ENCODE results near the gene PDE4B. TPM values are rescaled to one million over a fixed set of nuclear protein-coding genes. Genes with fewer than 3 reads are reported as not detected.
"Not testable (repeated sequence)": the region's sequence is repeated elsewhere in the genome, so short reads cannot be mapped to it uniquely, and the experiment has no call there.

Gene PDE4B
- total and polyA plus RNA-seq, 11 donors = 1.4 to 71.9 (median 16.2) TPM

- Histone ChIP-seq H3K4me3 (no peak overlapping the region), H3K9me3 (peaks cover 0 to 10% (median 0%) of the 10 kb centered on the region in 12 donors), H3K4me1 (no peaks in the 10 kb centered on the region), H3K27ac (no peak overlapping the region), H3K27me3 (peaks cover 0 to 6% (median 0%) of the 10 kb centered on the region in 9 donors), H3K36me3 (no peaks in the 10 kb centered on the region)
- WGBS, 4 donors = 83 to 90% (median 86%) methylated on average over 1 of the region's 1 CpG
- no peak for ATAC-seq
- intact Hi-C loops (cut with DNase I) = no loop called here
- TF ChIP-seq POLR2A (IDR thresholded peaks at IDR 0.05) (no peak), CTCF (IDR thresholded peaks at IDR 0.05) (no peak)
- no peak for DNase-seq
These were observed 73.7 kb downstream of the PDE4B start for GRCh38 chr1:65866439-65866838.

- intact Hi-C loops (cut with DNase I) = no loop called here
- WGBS, 4 donors = 38 to 49% (median 39%) methylated on average over 2 of the region's 2 CpGs
- Histone ChIP-seq H3K4me3 (no peak overlapping the region), H3K27me3 (no peaks in the 10 kb centered on the region), H3K36me3 (no peaks in the 10 kb centered on the region), H3K27ac (no peak overlapping the region), H3K4me1 (no peaks in the 10 kb centered on the region), H3K9me3 (peaks cover 0 to 9% (median 0%) of the 10 kb centered on the region in 12 donors)
- DNase-seq (no peak), ATAC-seq (no peak)
- no peak for TF ChIP-seq POLR2A (IDR thresholded peaks at IDR 0.05)
- TF ChIP-seq CTCF (IDR thresholded peaks at IDR 0.05) = no peak
These were observed 79.6 kb downstream of the PDE4B start for GRCh38 chr1:65872301-65872700.

GRCh38 chr1:65878342-65878741, 85.6 kb downstream of the PDE4B start:
- H3K27ac ChIP-seq; DNase-seq; H3K4me1 ChIP-seq; ATAC-seq; H3K4me3 ChIP-seq; H3K36me3 ChIP-seq; H3K27me3 ChIP-seq; intact Hi-C loops (cut with DNase I): not testable (repeated sequence)
- peaks cover 0 to 22% (median 2%) of the 10 kb centered on the region in 12 donors for H3K9me3 ChIP-seq
- WGBS, 4 donors = 77 to 90% (median 81%) methylated on average over 3 of the region's 3 CpGs

GRCh38 chr1:65880611-65881010, 87.9 kb downstream of the PDE4B start:
- H3K9me3 ChIP-seq = peaks cover 0 to 22% (median 2%) of the 10 kb centered on the region in 12 donors
- WGBS, 4 donors = 53 to 76% (median 67%) methylated on average over 4 of the region's 4 CpGs
- DNase-seq (no peak), ATAC-seq (no peak)
- no peaks in the 10 kb centered on the region for H3K27me3 ChIP-seq
- no peaks in the 10 kb centered on the region for H3K4me1 ChIP-seq
- intact Hi-C loops (cut with DNase I) = no loop called here
- H3K36me3 ChIP-seq = no peaks in the 10 kb centered on the region
- H3K27ac ChIP-seq = no peak overlapping the region
- no peak for TF ChIP-seq CTCF (IDR thresholded peaks at IDR 0.05)
- TF ChIP-seq POLR2A (IDR thresholded peaks at IDR 0.05) = no peak
- no peak overlapping the region for H3K4me3 ChIP-seq

- H3K4me3 ChIP-seq = no peak overlapping the region
- no peaks in the 10 kb centered on the region for H3K4me1 ChIP-seq
- intact Hi-C loops (cut with DNase I) = no loop called here
- WGBS, 4 donors = 48 to 63% (median 57%) methylated on average over 2 of the region's 2 CpGs
- H3K36me3 ChIP-seq = no peaks in the 10 kb centered on the region
- DNase-seq = no peak
- H3K27me3 ChIP-seq = no peaks in the 10 kb centered on the region
- TF ChIP-seq POLR2A (IDR thresholded peaks at IDR 0.05) (no peak), CTCF (IDR thresholded peaks at IDR 0.05) (no peak)
- ATAC-seq = no peak
- peaks cover 0 to 22% (median 2%) of the 10 kb centered on the region in 12 donors for H3K9me3 ChIP-seq
- no peak overlapping the region for H3K27ac ChIP-seq
These were observed 88.4 kb downstream of the PDE4B start for GRCh38 chr1:65881067-65881594.

All from heart left ventricle (tissue), 16 donors.